Panc1 (cell line): Measurements from ENCODE around the gene DPP7. TPM values are rescaled to one million over a fixed set of nuclear protein-coding genes. Genes with fewer than 3 reads are reported as not detected.

Source experiments
- ATAC-seq: fragments of 200-7000 bp; cut with Tn5 transposase; 2 replicates; pipeline ENCODE4 v1.9.1; 2020; ENCODE audit warnings: mild to moderate bottlenecking, moderate library complexity
- BruUV-seq: library from RNA; stranded (reverse); fragments of 400-500 nt; replicated peaks from 2 replicates; lab custom pipeline; 2021; lab: Mats Ljungman, UMichigan
- CTCF ChIA-PET: fragments of 300-600 bp; sonication (Branson Sonifier 250); formaldehyde crosslinking; loops from one replicate; lab custom pipeline; 2022; ENCODE audit warnings: antibody characterized with exemption; lab: Charles Lee
- POLR2A ChIA-PET: fragments of 300-600 bp; sonication (Branson Sonifier 250); formaldehyde crosslinking; loops from one replicate; lab custom pipeline; 2022; ENCODE audit warnings: antibody characterized with exemption; lab: Charles Lee
- DNase-seq: peaks from one replicate; pipeline ENCODE4 v3.0.0-alpha.2; 2010; ENCODE audit warnings: low read depth, low spot score
- H3K27ac ChIP-seq: 2 replicates; pipeline ENCODE4 v1.5.1; 2011; ENCODE audit warnings: mild to moderate bottlenecking, low read length, inconsistent platforms
- H3K27me3 ChIP-seq: fragments of 200-500 bp; sonication (Bioruptor generic); 2 replicates; pipeline ENCODE4 v1.6.0; 2014; ENCODE audit warnings: low read length, inconsistent platforms; ENCODE audit not compliant: control insufficient read depth, insufficient read depth
- H3K36me3 ChIP-seq: fragments of 200-500 bp; sonication (Bioruptor generic); 2 replicates; pipeline ENCODE4 v1.5.1; 2014; ENCODE audit warnings: inconsistent platforms, mild to moderate bottlenecking, low read length, moderate library complexity; ENCODE audit not compliant: control insufficient read depth, insufficient read depth
- H3K4me1 ChIP-seq: 2 replicates; pipeline ENCODE4 v1.5.1; 2011; ENCODE audit warnings: inconsistent platforms, mild to moderate bottlenecking, low read length, moderate library complexity; ENCODE audit not compliant: control insufficient read depth, insufficient read depth
- H3K4me3 ChIP-seq, 2 experiments: 2 replicates each; pipeline ENCODE4 v1.5.1; 2011 to 2012; ENCODE audit warnings: low read depth in 2 of 2, low read length in 2 of 2, mild to moderate bottlenecking in 2 of 2, inconsistent platforms in 1 of 2, moderate library complexity in 1 of 2
- H3K9me3 ChIP-seq: fragments of 200-500 bp; sonication (Bioruptor generic); 2 replicates; pipeline ENCODE4 v1.5.1; 2014; ENCODE audit warnings: low read depth, mild to moderate bottlenecking, inconsistent platforms, low read length, moderate library complexity; ENCODE audit not compliant: control insufficient read depth, insufficient read depth
- POLR2AphosphoS5 ChIP-seq: IDR thresholded peaks from 2 replicates; pipeline ENCODE4 v1.6.1; 2012; ENCODE audit warnings: mild to moderate bottlenecking, low read depth, low read length, moderate library complexity
- REST ChIP-seq, 2 experiments: IDR thresholded peaks; 2 replicates each; pipeline ENCODE4 v1.6.1; 2011 to 2012; ENCODE audit warnings: low read depth in 2 of 2, control low read depth in 1 of 2, low read length in 1 of 2, mild to moderate bottlenecking in 1 of 2, moderate library complexity in 1 of 2; ENCODE audit not compliant: insufficient read depth in 1 of 2
- SIN3A ChIP-seq: IDR thresholded peaks from 2 replicates; pipeline ENCODE4 v1.6.1; 2012; ENCODE audit warnings: low read depth, mild to moderate bottlenecking, low read length, moderate library complexity, borderline replicate concordance; ENCODE audit not compliant: insufficient read depth
- TCF7L2 ChIP-seq: IDR thresholded peaks from 2 replicates; pipeline ENCODE4 v1.6.1; 2011; ENCODE audit warnings: mild to moderate bottlenecking, low read depth, low read length, inconsistent platforms
- in situ Hi-C: cut with HindIII; loops from 2 replicates; pipeline ENCODE4 v1.10.0; 2016; ENCODE audit warnings: low sequenced_read_pairs, low pct_unique_long_range_greater_than_20kb
- intact Hi-C: fragments of 100-400 bp; cut with micrococcal nuclease; formaldehyde crosslinking; loops from one replicate; pipeline ENCODE4 v1.10.0; 2022; ENCODE audit not compliant: unreplicated experiment
- total RNA-seq: library from RNA; stranded (reverse); gene quantifications from one replicate; pipeline ENCODE4 v1.2.1, GENCODE V29; 2021; ENCODE audit not compliant: unreplicated experiment
- TF ChIP-seq, protein P1 (sequence below): fragments of 450-650 bp; IDR thresholded peaks from 2 replicates; pipeline ENCODE4 v1.5.1; 2017; ENCODE audit warnings: mild to moderate bottlenecking

Gene DPP7
- total RNA-seq, 1 experiment from 2014 or later, result 236 TPM

- H3K4me3 ChIP-seq, result no peak overlapping the region
- H3K27me3 ChIP-seq, result no peaks in the 10 kb centered on the region
- POLR2A ChIA-PET, result no interaction called here
- no peaks in the 10 kb centered on the region for H3K9me3 ChIP-seq
- no peaks in the 10 kb centered on the region; the same call in 1 of the 2 replicates for H3K36me3 ChIP-seq
- no peak overlapping the region for H3K27ac ChIP-seq
- intact Hi-C loops, result no loop called here
- in situ Hi-C loops, result no loop called here
- peaks cover 2% of the 10 kb centered on the region; the same call in 1 of the 2 replicates for H3K4me1 ChIP-seq
- no TSS peak for BruUV-seq
- ATAC-seq (peak; percentile 72), DNase-seq (no peak)
- TF ChIP-seq POLR2AphosphoS5 (no peak), SIN3A (no peak), TCF7L2 (no peak), REST (IDR thresholded peaks at IDR 0.05; ENCODE audit: insufficient read depth in 1 of 2, low read depth in 2 of 2, low read length in 1 of 2) (peak in 1 of 2 experiments; percentile 68; a peak in 2 of 4 replicates)
- TF ChIP-seq, protein P1, sequence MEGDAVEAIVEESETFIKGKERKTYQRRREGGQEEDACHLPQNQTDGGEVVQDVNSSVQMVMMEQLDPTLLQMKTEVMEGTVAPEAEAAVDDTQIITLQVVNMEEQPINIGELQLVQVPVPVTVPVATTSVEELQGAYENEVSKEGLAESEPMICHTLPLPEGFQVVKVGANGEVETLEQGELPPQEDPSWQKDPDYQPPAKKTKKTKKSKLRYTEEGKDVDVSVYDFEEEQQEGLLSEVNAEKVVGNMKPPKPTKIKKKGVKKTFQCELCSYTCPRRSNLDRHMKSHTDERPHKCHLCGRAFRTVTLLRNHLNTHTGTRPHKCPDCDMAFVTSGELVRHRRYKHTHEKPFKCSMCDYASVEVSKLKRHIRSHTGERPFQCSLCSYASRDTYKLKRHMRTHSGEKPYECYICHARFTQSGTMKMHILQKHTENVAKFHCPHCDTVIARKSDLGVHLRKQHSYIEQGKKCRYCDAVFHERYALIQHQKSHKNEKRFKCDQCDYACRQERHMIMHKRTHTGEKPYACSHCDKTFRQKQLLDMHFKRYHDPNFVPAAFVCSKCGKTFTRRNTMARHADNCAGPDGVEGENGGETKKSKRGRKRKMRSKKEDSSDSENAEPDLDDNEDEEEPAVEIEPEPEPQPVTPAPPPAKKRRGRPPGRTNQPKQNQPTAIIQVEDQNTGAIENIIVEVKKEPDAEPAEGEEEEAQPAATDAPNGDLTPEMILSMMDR, result peak; percentile 83
- CTCF ChIA-PET, result interaction anchor here (1.0 to 2.0 kb wide), 7 partner anchors 9 to 121 kb away, joined by 3 to 13 read pairs (median 5); partner anchors contain the start of genes MAN1B1, NPDC1 and UAP1L1
Observed at GRCh38 chr9:137067860-137068538, 46.5 kb downstream of the DPP7 start.

- no TSS peak for BruUV-seq
- TF ChIP-seq REST (IDR thresholded peaks at IDR 0.05; ENCODE audit: insufficient read depth in 1 of 2, low read depth in 2 of 2, low read length in 1 of 2) (no peak), SIN3A (no peak), TCF7L2 (no peak), POLR2AphosphoS5 (no peak)
- TF ChIP-seq, protein P1, result no peak
- intact Hi-C loops, result no loop called here
- DNase-seq (no peak), ATAC-seq (no peak)
- H3K4me3 ChIP-seq, result no peak overlapping the region
- no peaks in the 10 kb centered on the region for H3K9me3 ChIP-seq
- H3K27ac ChIP-seq, result no peak overlapping the region
- no peaks in the 10 kb centered on the region for H3K27me3 ChIP-seq
- in situ Hi-C loops, result no loop called here
- ChIA-PET POLR2A (no interaction called here), CTCF (interaction anchor here (0.6 to 2.0 kb wide), 2 partner anchors 17 to 168 kb away, joined by 8 to 13 read pairs; no protein-coding TSS in a partner anchor)
- H3K36me3 ChIP-seq, result no peaks in the 10 kb centered on the region; the same call in 1 of the 2 replicates
- H3K4me1 ChIP-seq, result peaks cover 2% of the 10 kb centered on the region; the same call in 1 of the 2 replicates
Observed at GRCh38 chr9:137066096-137066861, 48.3 kb downstream of the DPP7 start.
